SK-N-SH (cell line): ENCODE results near the gene TMEM170B. TPM values are rescaled to one million over a fixed set of nuclear protein-coding genes. Genes with fewer than 3 reads are reported as not detected.

Experiments
- CTCF ChIA-PET: fragments of 300-600, 350-600 bp; formaldehyde crosslinking; extraction: SDS; loops from one replicate; lab custom pipeline; 2021; lab: Yijun Ruan, JAX
- POLR2A ChIA-PET: fragments of 350-600 bp; sonication (Branson Sonifier 250); formaldehyde crosslinking; extraction: SDS; loops from one replicate; lab custom pipeline; 2020; ENCODE audit warnings: antibody characterized with exemption, inconsistent platforms; lab: Yijun Ruan, JAX
- DNase-seq: peaks from one replicate; pipeline ENCODE4 v3.0.0; 2012
- H2AFZ ChIP-seq: fragments of 200-600 bp; sonication (generic); 2 replicates; pipeline ENCODE4 v1.8.1; 2016; ENCODE audit warnings: antibody characterized with exemption, mild to moderate bottlenecking, low read depth
- H3F3A ChIP-seq: fragments of 200-600 bp; sonication (generic); replicated peaks from 2 replicates; pipeline ENCODE3; 2016; ENCODE audit warnings: antibody characterized with exemption, mild to moderate bottlenecking; ENCODE audit not compliant: insufficient read depth
- H3K27ac ChIP-seq, 2 experiments: fragments of 200-500 bp in 1 of 2; fragments of 200-600 bp in 1 of 2; sonication (Bioruptor generic) in 1 of 2; sonication (generic), shearing (Covaris generic) in 1 of 2; 2 replicates each; pipeline versions ENCODE4 v1.5.1 to v1.6.1; 2014 to 2016; ENCODE audit warnings: low read depth in 2 of 2, inconsistent platforms in 1 of 2, low read length in 1 of 2, mild to moderate bottlenecking in 1 of 2, mixed read lengths in 1 of 2
- H3K27me3 ChIP-seq: fragments of 200-600 bp; sonication (generic), shearing (Covaris generic); 2 replicates; pipeline ENCODE4 v1.6.1; 2016; ENCODE audit warnings: mixed run types; ENCODE audit not compliant: insufficient read depth
- H3K36me3 ChIP-seq, 2 experiments: fragments of 200-500 bp in 1 of 2; fragments of 200-600 bp in 1 of 2; sonication (Bioruptor generic) in 1 of 2; sonication (generic) in 1 of 2; replicated peaks in 1 of 2; 2 replicates each; pipeline versions ENCODE3 to v1.5.1; 2014 to 2016; ENCODE audit warnings: low read length in 1 of 2, mild to moderate bottlenecking in 1 of 2; ENCODE audit not compliant: insufficient read depth in 2 of 2, control insufficient read depth in 1 of 2
- H3K4me1 ChIP-seq, 2 experiments: fragments of 200-500 bp in 1 of 2; fragments of 200-600 bp in 1 of 2; sonication (Bioruptor generic) in 1 of 2; sonication (generic), shearing (Covaris generic) in 1 of 2; 2 replicates each; pipeline versions ENCODE4 v1.5.1 to v1.6.1; 2014 to 2016; ENCODE audit warnings: low read depth in 1 of 2, low read length in 1 of 2, mixed run types in 1 of 2; ENCODE audit not compliant: insufficient read depth in 2 of 2, control insufficient read depth in 1 of 2
- H3K4me2 ChIP-seq: fragments of 200-600 bp; sonication (generic), shearing (Covaris generic); 2 replicates; pipeline ENCODE4 v1.6.1; 2017; ENCODE audit warnings: mixed run types
- H3K4me3 ChIP-seq, 2 experiments: fragments of 200-500 bp in 1 of 2; fragments of 200-600 bp in 1 of 2; sonication (Bioruptor generic) in 1 of 2; sonication (generic), shearing (Covaris generic) in 1 of 2; 2 replicates each; pipeline versions ENCODE4 v1.5.1 to v1.8.1; 2014 to 2016; ENCODE audit warnings: low read depth in 2 of 2, inconsistent platforms in 1 of 2, low read length in 1 of 2, mild to moderate bottlenecking in 1 of 2, mixed read lengths in 1 of 2, moderate library complexity in 1 of 2
- H3K79me2 ChIP-seq: fragments of 200-600 bp; sonication (generic); 2 replicates; pipeline ENCODE4 v1.8.1; 2017; ENCODE audit warnings: mild to moderate bottlenecking; ENCODE audit not compliant: insufficient read depth
- H3K9ac ChIP-seq: fragments of 200-600 bp; sonication (generic); 2 replicates; pipeline ENCODE4 v1.6.1; 2017; ENCODE audit warnings: mixed run types
- H3K9me2 ChIP-seq: fragments of 200-600 bp; sonication (generic); 2 replicates; pipeline ENCODE4 v1.6.1; 2017; ENCODE audit warnings: mixed run types
- H3K9me3 ChIP-seq: fragments of 200-600 bp; sonication (generic); 2 replicates; pipeline ENCODE4 v1.6.1; 2017; ENCODE audit warnings: mixed run types, mild to moderate bottlenecking, moderate library complexity
- H4K20me1 ChIP-seq: fragments of 200-600 bp; sonication (generic); 2 replicates; pipeline ENCODE4 v1.6.1; 2017; ENCODE audit warnings: mild to moderate bottlenecking, mixed run types; ENCODE audit not compliant: insufficient read depth
- CTCF ChIP-seq: fragments of 200-600 bp; sonication (generic); IDR thresholded peaks from 2 replicates; pipeline ENCODE4 v1.6.1; 2017; ENCODE audit warnings: antibody characterized with exemption, mild to moderate bottlenecking, moderate library complexity
- EP300 ChIP-seq, 2 experiments: IDR thresholded peaks; 2 replicates each; pipeline versions ENCODE4 v1.4.0 to v1.6.1; 2012; ENCODE audit warnings: borderline replicate concordance in 1 of 2, low read depth in 1 of 2, low read length in 1 of 2
- EZH2phosphoT487 ChIP-seq: fragments of 200-600 bp; sonication (generic); IDR thresholded peaks from 2 replicates; pipeline ENCODE4 v1.6.1; 2017; ENCODE audit warnings: low read depth, mixed run types, mild to moderate bottlenecking, antibody characterized with exemption, moderate library complexity, borderline replicate concordance
- FOXM1 ChIP-seq: IDR thresholded peaks from 2 replicates; pipeline ENCODE4 v1.4.0; 2012; ENCODE audit warnings: low read depth, mild to moderate bottlenecking
- GATA2 ChIP-seq: sonication (generic); formaldehyde crosslinking; IDR thresholded peaks from 2 replicates; pipeline ENCODE4 v1.5.0; 2020; ENCODE audit warnings: mild to moderate bottlenecking, missing genetic modification reagents
- JUND ChIP-seq: IDR thresholded peaks from 2 replicates; pipeline ENCODE4 v1.4.0; 2012
- MEF2A ChIP-seq: IDR thresholded peaks from 2 replicates; pipeline ENCODE4 v1.4.0; 2012; ENCODE audit warnings: low read depth, borderline replicate concordance
- MXI1 ChIP-seq: IDR thresholded peaks from 2 replicates; pipeline ENCODE4 v1.6.1; 2012; ENCODE audit warnings: mild to moderate bottlenecking, low read depth, low read length, improper control_type of control experiment
- NFIC ChIP-seq: IDR thresholded peaks from 2 replicates; pipeline ENCODE4 v1.4.0; 2012; ENCODE audit warnings: borderline replicate concordance
- NRF1 ChIP-seq: IDR thresholded peaks from 2 replicates; pipeline ENCODE4 v1.6.1; 2012; ENCODE audit warnings: low read depth, mild to moderate bottlenecking, low read length
- PBX3 ChIP-seq: IDR thresholded peaks from 2 replicates; pipeline ENCODE4; 2012
- RAD21 ChIP-seq: IDR thresholded peaks from 2 replicates; pipeline ENCODE4 v1.6.1; 2012; ENCODE audit warnings: mild to moderate bottlenecking, low read length
- REST ChIP-seq: IDR thresholded peaks from 2 replicates; pipeline ENCODE4 v1.6.1; 2012; ENCODE audit warnings: mild to moderate bottlenecking, low read depth, low read length, moderate library complexity
- RFX5 ChIP-seq: IDR thresholded peaks from 2 replicates; pipeline ENCODE4 v1.6.1; 2012; ENCODE audit warnings: mild to moderate bottlenecking, improper control_type of control experiment, low read length
- RXRA ChIP-seq: IDR thresholded peaks from 2 replicates; pipeline ENCODE4 v1.4.0; 2012; ENCODE audit warnings: low read depth, mild to moderate bottlenecking, borderline replicate concordance
- SMC3 ChIP-seq: IDR thresholded peaks from 2 replicates; pipeline ENCODE4 v1.6.1; 2012; ENCODE audit warnings: low read depth, low read length, improper control_type of control experiment
- TCF12 ChIP-seq: IDR thresholded peaks from 2 replicates; pipeline ENCODE4 v1.4.0; 2012
- USF1 ChIP-seq: IDR thresholded peaks from 2 replicates; pipeline ENCODE4 v1.4.0; 2012; ENCODE audit warnings: low read depth, borderline replicate concordance
- YY1 ChIP-seq: IDR thresholded peaks from 2 replicates; pipeline ENCODE4 v1.4.0; 2012; ENCODE audit warnings: low read depth, mild to moderate bottlenecking
- WGBS: methylation state at CpG from one replicate; pipeline ENCODE4 v1.1.6; 2017; ENCODE audit warnings: low lambda C conversion rate; 5-methylcytosine and 5-hydroxymethylcytosine counted together
- polyA plus RNA-seq, 3 experiments: library from polyadenylated mRNA; depleted of rRNA; stranded (reverse); fragments of >200 nt; gene quantifications; 2 replicates each; pipeline ENCODE4 v1.2.3, GENCODE V29; 2012

Gene TMEM170B
- polyA plus RNA-seq, 1 of the 3 experiments (the other 2 are of a cell fraction) = 0.44 TPM

- no peak overlapping the region for H2AFZ ChIP-seq
- no peak overlapping the region for H3K9ac ChIP-seq
- H3K4me1 ChIP-seq = peaks cover 0 to 8% of the 10 kb centered on the region in 2 experiments; a peak in 2 of 4 replicates
- POLR2A ChIA-PET = no interaction called here
- no peaks in the 10 kb centered on the region for H3K9me2 ChIP-seq
- no peak overlapping the region for H3K4me2 ChIP-seq
- peaks cover 17% of the 10 kb centered on the region for H3F3A ChIP-seq
- no peak overlapping the region for H3K4me3 ChIP-seq
- H3K36me3 ChIP-seq = no peaks in the 10 kb centered on the region
- DNase-seq = no peak
- no peak overlapping the region for H3K27ac ChIP-seq
- 75% methylated on average over 8 of the region's 8 CpGs for WGBS
- CTCF ChIA-PET = interaction anchor here (0.8 kb wide), 1 partner anchor 17 kb away, joined by 3 read pairs; no protein-coding TSS in a partner anchor
- H4K20me1 ChIP-seq = no peaks in the 10 kb centered on the region
- H3K79me2 ChIP-seq = no peaks in the 10 kb centered on the region
- TF ChIP-seq RAD21 (no peak), MXI1 (no peak), EZH2phosphoT487 (no peak), REST (no peak), RFX5 (no peak), PBX3 (no peak), GATA2 (CRISPR knock-in tag) (no peak), FOXM1 (no peak), RXRA (no peak), CTCF (no peak), SMC3 (no peak), NFIC (no peak), USF1 (no peak), YY1 (no peak), JUND (no peak), EP300 (IDR thresholded peaks at IDR 0.05; ENCODE audit: borderline replicate concordance in 1 of 2, low read depth in 1 of 2, low read length in 1 of 2) (no peak), NRF1 (no peak), TCF12 (no peak), MEF2A (no peak)
- H3K27me3 ChIP-seq = no peaks in the 10 kb centered on the region
- no peaks in the 10 kb centered on the region for H3K9me3 ChIP-seq
Observed at GRCh38 chr6:11592294-11592906, 54.9 kb downstream of the TMEM170B start.
